Mammary epithelial cell (primary cell): ENCODE measurements around the gene CKAP4.

Experiments used
- CTCF ChIP-seq, 2 donors: IDR thresholded peaks in 1 of 2; conservative IDR thresholded peaks in 1 of 2; 2 replicates each; pipeline ENCODE4 v1.5.1; 2011 to 2012; ENCODE audit warnings: inconsistent platforms in 2 of 2, low read length in 2 of 2, mild to moderate bottlenecking in 2 of 2, control low read depth in 1 of 2, low read depth in 1 of 2; ENCODE audit not compliant: insufficient read depth in 1 of 2; ENCODE audit errors: extremely low read depth in 1 of 2
- EZH2 ChIP-seq: IDR thresholded peaks from 2 replicates; pipeline ENCODE4 v1.6.1; 2012; ENCODE audit warnings: low read length, inconsistent platforms, borderline replicate concordance

GRCh38 chr12:106247674-106248311, at the start of gene CKAP4:
- no peak for TF ChIP-seq CTCF (conservative IDR thresholded peaks at IDR 0.05 in 1 of 2, IDR thresholded peaks at IDR 0.05 in 1 of 2; ENCODE audit: extremely low read depth in 1 of 2, insufficient read depth in 1 of 2, low read depth in 1 of 2, low read length in 2 of 2)
- TF ChIP-seq EZH2, result no peak
